ENCODE results near the gene DBR1.

DBR1 gene

GRCh38 chr3:138125548-138126221 is 49.0 kb downstream of the DBR1 start:
- ATAC-seq (replicated peaks) (no peak), DNase-seq (no peak)
- Mint-ChIP-seq H3K4me3 (no peak overlapping the region), H3K27ac (no peak overlapping the region), H3K4me1 (ENCODE audit: low read depth in 2 of 2) (no peaks in the 10 kb centered on the region), H3K27me3 (peaks cover 4 to 46% of the 10 kb centered on the region in 2 donors), H3K9me3 (no peaks in the 10 kb centered on the region), H3K36me3 (ENCODE audit: insufficient read depth) (no peaks in the 10 kb centered on the region)

GRCh38 chr3:138124706-138125355 is 49.9 kb downstream of the DBR1 start:
- Mint-ChIP-seq H3K27ac (no peak overlapping the region), H3K4me3 (no peak overlapping the region), H3K4me1 (ENCODE audit: low read depth in 2 of 2) (no peaks in the 10 kb centered on the region), H3K9me3 (no peaks in the 10 kb centered on the region), H3K36me3 (ENCODE audit: insufficient read depth) (no peaks in the 10 kb centered on the region), H3K27me3 (peaks cover 0 to 54% of the 10 kb centered on the region in 2 donors)
- DNase-seq (no peak), ATAC-seq (replicated peaks) (no peak)

- Mint-ChIP-seq H3K27me3 (peaks cover under 1 to 57% of the 10 kb centered on the region in 2 donors), H3K36me3 (ENCODE audit: insufficient read depth) (no peaks in the 10 kb centered on the region), H3K27ac (no peak overlapping the region), H3K4me1 (ENCODE audit: low read depth in 2 of 2) (no peaks in the 10 kb centered on the region), H3K9me3 (no peaks in the 10 kb centered on the region), H3K4me3 (no peak overlapping the region)
- no peak for DNase-seq
- ATAC-seq (replicated peaks): no peak
These were observed 50.5 kb downstream of the DBR1 start for GRCh38 chr3:138124188-138124587.

GRCh38 chr3:138119423-138119766 is 55.3 kb downstream of the DBR1 start:
- peaks cover 37 to 81% of the 10 kb centered on the region in 2 donors for H3K27me3 Mint-ChIP-seq
- no peak for ATAC-seq (replicated peaks)
- H3K4me3 Mint-ChIP-seq: no peak overlapping the region
- no peak for DNase-seq
- peaks cover 0 to 11% of the 10 kb centered on the region in 2 donors for H3K4me1 Mint-ChIP-seq (ENCODE audit: low read depth in 2 of 2)
- no peak overlapping the region for H3K27ac Mint-ChIP-seq
- no peaks in the 10 kb centered on the region for H3K9me3 Mint-ChIP-seq
- no peaks in the 10 kb centered on the region for H3K36me3 Mint-ChIP-seq (ENCODE audit: insufficient read depth)

- Mint-ChIP-seq H3K9me3 (no peaks in the 10 kb centered on the region), H3K27me3 (peaks cover 43 to 81% of the 10 kb centered on the region in 2 donors), H3K4me1 (ENCODE audit: low read depth in 2 of 2) (peaks cover 0 to 11% of the 10 kb centered on the region in 2 donors)
These were observed 55.9 kb downstream of the DBR1 start for GRCh38 chr3:138118612-138119422.

GRCh38 chr3:138114988-138115971 is 59.4 kb downstream of the DBR1 start, which contains the start of gene DZIP1L:
TSS of gene DZIP1L (minus strand) at chr3:138115608. CDS start at chr3:138103971, 11,637 bp downstream.
- peak within 1 kb of the TSS; percentile 65 to 80 for H3K4me3 Mint-ChIP-seq
- H3K4me1 Mint-ChIP-seq (ENCODE audit: low read depth in 2 of 2): peaks cover 0 to 11% of the 10 kb centered on the region in 2 donors
- DNase-seq: no peak
- H3K9me3 Mint-ChIP-seq: no peaks in the 10 kb centered on the region
- H3K27ac Mint-ChIP-seq: no peak within 1 kb of the TSS
- peak; percentile 79 for ATAC-seq (replicated peaks)
- H3K36me3 Mint-ChIP-seq (ENCODE audit: insufficient read depth): no peaks in the 10 kb centered on the region
- peaks cover 70 to 74% of the 10 kb centered on the region in 2 donors for H3K27me3 Mint-ChIP-seq

More at GRCh38 chr3:138118612-138119422, 55.9 kb downstream of the DBR1 start:
- no peak overlapping the region for H3K27ac Mint-ChIP-seq
- DNase-seq (peak; percentile 13 to 43 (median 16)), ATAC-seq (replicated peaks) (peak; percentile 58)
- no peaks in the 10 kb centered on the region for H3K36me3 Mint-ChIP-seq (ENCODE audit: insufficient read depth)
- no peak overlapping the region for H3K4me3 Mint-ChIP-seq

GRCh38 chr3:138114431-138114918 is 60.2 kb downstream of the DBR1 start:
- Mint-ChIP-seq H3K36me3 (ENCODE audit: insufficient read depth) (no peaks in the 10 kb centered on the region), H3K4me3 (peak overlapping the region; percentile 65 to 80), H3K4me1 (ENCODE audit: low read depth in 2 of 2) (peaks cover 0 to 11% of the 10 kb centered on the region in 2 donors), H3K9me3 (no peaks in the 10 kb centered on the region), H3K27ac (no peak overlapping the region), H3K27me3 (peaks cover 75 to 78% of the 10 kb centered on the region in 2 donors)
- ATAC-seq (replicated peaks): no peak
- DNase-seq: no peak

- Mint-ChIP-seq H3K4me1 (ENCODE audit: low read depth in 2 of 2) (peaks cover 0 to 11% of the 10 kb centered on the region in 2 donors), H3K4me3 (no peak overlapping the region), H3K27me3 (peaks cover 73 to 76% of the 10 kb centered on the region in 2 donors), H3K36me3 (ENCODE audit: insufficient read depth) (no peaks in the 10 kb centered on the region), H3K27ac (no peak overlapping the region), H3K9me3 (no peaks in the 10 kb centered on the region)
- ATAC-seq (replicated peaks) (no peak), DNase-seq (no peak)
These were observed 61.4 kb downstream of the DBR1 start for GRCh38 chr3:138113326-138113725.

GRCh38 chr3:138112362-138112761 is 62.4 kb downstream of the DBR1 start:
- H3K4me1 Mint-ChIP-seq (ENCODE audit: low read depth in 2 of 2): peaks cover 0 to 11% of the 10 kb centered on the region in 2 donors
- ATAC-seq (replicated peaks): no peak
- H3K27me3 Mint-ChIP-seq: peaks cover 67 to 75% of the 10 kb centered on the region in 2 donors

More at GRCh38 chr3:138112362-138112761, 62.4 kb downstream of the DBR1 start:
- H3K4me3 Mint-ChIP-seq: no peak overlapping the region
- no peak for DNase-seq
- no peak overlapping the region for H3K27ac Mint-ChIP-seq
- H3K36me3 Mint-ChIP-seq (ENCODE audit: insufficient read depth): no peaks in the 10 kb centered on the region
- H3K9me3 Mint-ChIP-seq: no peaks in the 10 kb centered on the region

Measured in effector memory CD8-positive, alpha-beta T cell (primary cell).